Endodermal cell (in vitro differentiated cells): Measurements from ENCODE around the gene BEND6. TPM values are rescaled to one million over a fixed set of nuclear protein-coding genes. Genes with fewer than 3 reads are reported as not detected.

Experiments used
- DNase-seq: peaks from one replicate; pipeline ENCODE4 v3.0.0-alpha.2; 2017
- H3K27ac ChIP-seq: 2 replicates; pipeline ENCODE4 v1.5.1; 2013; ENCODE audit warnings: mild to moderate bottlenecking, low read depth, low read length, moderate library complexity
- H3K27me3 ChIP-seq: 2 replicates; pipeline ENCODE4 v1.6.1; 2013; ENCODE audit warnings: mild to moderate bottlenecking, low read length, moderate library complexity; ENCODE audit not compliant: insufficient read depth, control insufficient read depth, poor library complexity, severe bottlenecking
- H3K36me3 ChIP-seq: 2 replicates; pipeline ENCODE4 v1.7.0; 2013; ENCODE audit warnings: mild to moderate bottlenecking, low read length, moderate library complexity; ENCODE audit not compliant: control insufficient read depth, insufficient read depth
- H3K4me1 ChIP-seq: one replicate; pipeline ENCODE4 v1.7.0; 2013; ENCODE audit warnings: low read length; ENCODE audit not compliant: control insufficient read depth, insufficient read depth
- H3K4me3 ChIP-seq: 2 replicates; pipeline ENCODE4 v1.5.1; 2013; ENCODE audit warnings: mild to moderate bottlenecking, low read length, moderate library complexity
- H3K9ac ChIP-seq: 2 replicates; pipeline ENCODE4 v1.6.1; 2013; ENCODE audit warnings: mild to moderate bottlenecking, low read length, moderate library complexity; ENCODE audit not compliant: poor library complexity, severe bottlenecking; ENCODE audit errors: extremely low read depth
- H3K9me3 ChIP-seq: 2 replicates; pipeline ENCODE4 v1.6.1; 2013; ENCODE audit warnings: mild to moderate bottlenecking, low read length, moderate library complexity; ENCODE audit not compliant: control insufficient read depth
- H3K27ac Mint-ChIP-seq: 2 replicates; pipeline ENCODE4 v1.8.0; 2020; ENCODE audit warnings: mixed read lengths
- H3K27me3 Mint-ChIP-seq: 2 replicates; pipeline ENCODE4 v1.8.0; 2021; ENCODE audit warnings: mild to moderate bottlenecking, mixed read lengths; ENCODE audit not compliant: insufficient read depth
- H3K36me3 Mint-ChIP-seq: 2 replicates; pipeline ENCODE4 v1.8.0; 2020; ENCODE audit warnings: low read depth, mixed read lengths
- H3K4me1 Mint-ChIP-seq: 2 replicates; pipeline ENCODE4 v1.8.0; 2020; ENCODE audit warnings: mixed read lengths
- H3K4me3 Mint-ChIP-seq: 2 replicates; pipeline ENCODE4 v1.8.0; 2020; ENCODE audit warnings: mild to moderate bottlenecking, moderate library complexity, mixed read lengths
- H3K9me3 Mint-ChIP-seq: 2 replicates; pipeline ENCODE4 v1.8.0; 2020; ENCODE audit warnings: mild to moderate bottlenecking, mixed read lengths
- WGBS, 2 experiments: methylation state at CpG; one replicate each; pipeline versions ENCODE4 v1.1.5 to v1.1.7; 2013; ENCODE audit warnings: missing lambda C conversion rate in 2 of 2, mixed read lengths in 1 of 2; ENCODE audit not compliant: insufficient coverage in 1 of 2, insufficient read length in 1 of 2; 5-methylcytosine and 5-hydroxymethylcytosine counted together
- total RNA-seq, 2 donors: library from RNA; stranded (reverse); fragmentation: NEBNext Ultra II Directional in 1 of 2; extraction: Animal tissue kit (Norgen Biotek cat#: 25700) in 1 of 2; gene quantifications; 2 replicates in 1 of 2; 3 replicates in 1 of 2; pipeline ENCODE4 v1.2.1, GENCODE V29; 2021
- TF ChIP-seq, protein P1 (sequence below): fragments of 200-600 bp; sonication (generic); conservative IDR thresholded peaks from 2 replicates; pipeline ENCODE4 v1.5.0; 2021; ENCODE audit warnings: antibody characterized with exemption, mild to moderate bottlenecking

Gene BEND6
- total RNA-seq, 2 donors from 2014 or later, result 0.57 to 0.95 TPM

DNA sequence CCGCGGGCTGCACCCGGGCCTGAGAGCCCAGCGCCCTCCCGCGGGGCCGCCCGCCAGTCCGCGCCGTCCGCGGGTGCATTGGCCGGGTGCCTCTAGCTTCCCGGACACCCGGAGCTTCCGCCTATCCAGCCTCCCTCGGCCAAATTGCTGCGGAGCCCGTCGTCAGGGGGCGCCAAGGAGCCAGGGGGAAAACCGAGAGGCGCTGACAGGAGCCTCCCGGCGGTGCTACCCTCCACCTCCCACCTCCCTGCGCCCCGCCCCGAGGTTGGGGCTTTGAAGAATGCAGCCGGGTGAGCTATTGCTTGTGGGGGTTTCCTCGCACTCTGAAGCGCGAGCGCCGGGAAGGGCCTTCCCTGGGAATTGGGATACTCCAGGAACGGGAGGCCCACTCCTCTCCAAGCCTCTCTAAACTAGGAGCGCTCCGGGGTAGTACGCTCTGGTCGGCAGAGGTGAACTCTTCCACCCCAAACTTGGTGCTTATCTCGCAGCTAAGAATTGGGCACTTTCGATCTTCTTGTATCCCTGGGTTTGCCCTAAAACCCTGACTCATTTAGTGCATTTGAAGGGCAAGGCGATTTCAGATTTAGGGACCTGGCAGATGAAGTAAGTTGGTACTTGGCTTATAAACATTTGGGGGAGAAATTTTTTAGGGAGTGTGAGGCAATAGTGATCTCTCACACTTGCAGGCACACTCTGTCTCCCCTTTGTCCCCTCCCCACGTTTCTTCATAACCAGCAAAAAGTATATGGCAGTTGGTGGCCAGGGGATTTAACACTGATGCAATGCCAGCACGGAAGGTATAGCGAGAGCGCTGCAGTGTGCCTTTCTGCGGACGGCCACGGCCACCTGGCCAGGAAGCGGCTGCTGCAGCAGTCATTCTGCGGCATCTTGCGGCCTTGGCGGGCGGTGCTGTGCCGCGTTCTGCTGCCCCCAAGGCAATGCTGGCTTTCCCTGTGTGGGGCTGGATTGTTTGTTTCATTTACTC is 556 bp downstream of the BEND6 start:
- no peaks in the 10 kb centered on the region for H3K9me3 ChIP-seq
- peak overlapping the region; percentile 86 for H3K4me3 ChIP-seq
- H3K4me1 Mint-ChIP-seq, result peaks cover 3% of the 10 kb centered on the region
- DNase-seq, result peak; percentile 99
- TF ChIP-seq, protein P1, sequence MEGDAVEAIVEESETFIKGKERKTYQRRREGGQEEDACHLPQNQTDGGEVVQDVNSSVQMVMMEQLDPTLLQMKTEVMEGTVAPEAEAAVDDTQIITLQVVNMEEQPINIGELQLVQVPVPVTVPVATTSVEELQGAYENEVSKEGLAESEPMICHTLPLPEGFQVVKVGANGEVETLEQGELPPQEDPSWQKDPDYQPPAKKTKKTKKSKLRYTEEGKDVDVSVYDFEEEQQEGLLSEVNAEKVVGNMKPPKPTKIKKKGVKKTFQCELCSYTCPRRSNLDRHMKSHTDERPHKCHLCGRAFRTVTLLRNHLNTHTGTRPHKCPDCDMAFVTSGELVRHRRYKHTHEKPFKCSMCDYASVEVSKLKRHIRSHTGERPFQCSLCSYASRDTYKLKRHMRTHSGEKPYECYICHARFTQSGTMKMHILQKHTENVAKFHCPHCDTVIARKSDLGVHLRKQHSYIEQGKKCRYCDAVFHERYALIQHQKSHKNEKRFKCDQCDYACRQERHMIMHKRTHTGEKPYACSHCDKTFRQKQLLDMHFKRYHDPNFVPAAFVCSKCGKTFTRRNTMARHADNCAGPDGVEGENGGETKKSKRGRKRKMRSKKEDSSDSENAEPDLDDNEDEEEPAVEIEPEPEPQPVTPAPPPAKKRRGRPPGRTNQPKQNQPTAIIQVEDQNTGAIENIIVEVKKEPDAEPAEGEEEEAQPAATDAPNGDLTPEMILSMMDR, result peak; percentile 91
- H3K27me3 Mint-ChIP-seq, result peaks cover 54% of the 10 kb centered on the region
- H3K9ac ChIP-seq, result peak overlapping the region; percentile 47
- no peaks in the 10 kb centered on the region for H3K4me1 ChIP-seq
- H3K36me3 ChIP-seq, result no peaks in the 10 kb centered on the region
- H3K27me3 ChIP-seq, result peaks cover 45% of the 10 kb centered on the region
- 1% methylated on average over 18 to 57 of the region's 57 CpGs for WGBS, 2 experiments
- H3K27ac Mint-ChIP-seq, result peak overlapping the region; percentile 40
- H3K36me3 Mint-ChIP-seq, result no peaks in the 10 kb centered on the region
- peak overlapping the region; percentile 85 for H3K4me3 Mint-ChIP-seq
- H3K9me3 Mint-ChIP-seq, result no peaks in the 10 kb centered on the region
- no peak overlapping the region for H3K27ac ChIP-seq

DNA sequence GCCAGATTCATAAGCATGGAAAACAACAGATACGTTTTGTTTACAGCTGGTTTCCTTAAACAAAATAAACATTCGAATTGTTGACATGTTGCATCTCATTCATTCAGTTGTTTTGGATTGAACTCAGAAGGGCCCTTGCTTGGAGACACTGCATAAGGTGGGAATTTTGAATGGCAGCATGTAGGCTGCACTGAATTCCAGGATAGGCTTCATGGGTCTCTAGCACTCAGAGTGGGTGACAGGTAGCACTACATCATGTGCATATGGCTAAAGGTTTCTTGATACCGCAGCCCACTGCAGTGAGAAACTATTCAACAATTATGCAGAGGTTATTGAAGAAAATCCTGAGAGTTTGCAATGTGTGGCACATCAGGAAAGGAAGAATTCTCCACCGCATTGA is 1.6 kb downstream of the BEND6 start:
- no peak overlapping the region for H3K9ac ChIP-seq
- no peak overlapping the region for H3K4me3 ChIP-seq
- DNase-seq, result no peak
- H3K9me3 ChIP-seq, result no peaks in the 10 kb centered on the region
- TF ChIP-seq, protein P1, result no peak
- H3K4me1 ChIP-seq, result no peaks in the 10 kb centered on the region
- Mint-ChIP-seq H3K4me3 (no peak overlapping the region), H3K9me3 (no peaks in the 10 kb centered on the region), H3K27me3 (peaks cover 54% of the 10 kb centered on the region), H3K36me3 (no peaks in the 10 kb centered on the region), H3K27ac (no peak overlapping the region), H3K4me1 (peaks cover 3% of the 10 kb centered on the region)
- H3K27me3 ChIP-seq, result peaks cover 45% of the 10 kb centered on the region
- H3K27ac ChIP-seq, result no peak overlapping the region
- H3K36me3 ChIP-seq, result no peaks in the 10 kb centered on the region
- WGBS, 2 experiments, result 80 to 90% methylated on average over 4 of the region's 4 CpGs

DNA sequence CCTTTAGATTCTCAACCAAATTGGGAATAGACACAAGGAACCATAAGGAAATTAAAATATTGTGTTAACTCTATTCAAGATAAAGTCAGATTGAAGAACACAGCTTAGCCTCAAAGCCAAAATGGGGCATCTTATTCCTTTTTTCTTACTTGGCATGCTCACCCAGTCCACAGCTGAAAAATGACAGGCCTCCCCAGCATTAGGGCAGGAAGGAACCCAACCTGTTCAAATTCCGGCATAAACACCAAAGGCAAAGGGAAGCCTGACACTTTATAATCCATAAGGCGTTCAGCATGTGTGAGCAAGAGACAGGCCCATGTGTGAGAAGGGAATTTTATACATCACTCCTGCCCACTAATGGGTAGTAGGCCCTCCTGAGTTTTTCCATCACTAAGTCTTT is 2.9 kb downstream of the BEND6 start:
- no peak overlapping the region for H3K4me3 Mint-ChIP-seq
- Histone ChIP-seq H3K9me3 (no peaks in the 10 kb centered on the region), H3K4me3 (no peak overlapping the region), H3K4me1 (no peaks in the 10 kb centered on the region), H3K27ac (no peak overlapping the region), H3K9ac (no peak overlapping the region), H3K36me3 (no peaks in the 10 kb centered on the region), H3K27me3 (peaks cover 40% of the 10 kb centered on the region)
- H3K4me1 Mint-ChIP-seq, result peaks cover 3% of the 10 kb centered on the region
- no peak for DNase-seq
- no peaks in the 10 kb centered on the region for H3K9me3 Mint-ChIP-seq
- peaks cover 45% of the 10 kb centered on the region for H3K27me3 Mint-ChIP-seq
- TF ChIP-seq, protein P1, result no peak
- H3K27ac Mint-ChIP-seq, result no peak overlapping the region
- 92% methylated on average over 2 of the region's 2 CpGs; no CpG with 5 or more reads in 1 of the 2 experiments for WGBS, 2 experiments
- no peaks in the 10 kb centered on the region for H3K36me3 Mint-ChIP-seq
